H1 (cell line): ENCODE data around the gene APBA2.

ENCODE experiments used
- GABPA ChIP-seq: IDR thresholded peaks from 2 replicates; pipeline ENCODE4 v1.6.1; 2011; ENCODE audit warnings: mild to moderate bottlenecking, low read length, moderate library complexity, borderline replicate concordance; ENCODE audit not compliant: insufficient read depth
- GTF2F1 ChIP-seq: IDR thresholded peaks from 2 replicates; pipeline ENCODE4 v1.6.1; 2012; ENCODE audit warnings: low read depth, low read length, improper control_type of control experiment, borderline replicate concordance
- ZNF274 ChIP-seq: IDR thresholded peaks from 2 replicates; pipeline ENCODE4 v1.7.0; 2012; ENCODE audit warnings: low read length, borderline replicate concordance; ENCODE audit errors: extremely low read depth

DNA sequence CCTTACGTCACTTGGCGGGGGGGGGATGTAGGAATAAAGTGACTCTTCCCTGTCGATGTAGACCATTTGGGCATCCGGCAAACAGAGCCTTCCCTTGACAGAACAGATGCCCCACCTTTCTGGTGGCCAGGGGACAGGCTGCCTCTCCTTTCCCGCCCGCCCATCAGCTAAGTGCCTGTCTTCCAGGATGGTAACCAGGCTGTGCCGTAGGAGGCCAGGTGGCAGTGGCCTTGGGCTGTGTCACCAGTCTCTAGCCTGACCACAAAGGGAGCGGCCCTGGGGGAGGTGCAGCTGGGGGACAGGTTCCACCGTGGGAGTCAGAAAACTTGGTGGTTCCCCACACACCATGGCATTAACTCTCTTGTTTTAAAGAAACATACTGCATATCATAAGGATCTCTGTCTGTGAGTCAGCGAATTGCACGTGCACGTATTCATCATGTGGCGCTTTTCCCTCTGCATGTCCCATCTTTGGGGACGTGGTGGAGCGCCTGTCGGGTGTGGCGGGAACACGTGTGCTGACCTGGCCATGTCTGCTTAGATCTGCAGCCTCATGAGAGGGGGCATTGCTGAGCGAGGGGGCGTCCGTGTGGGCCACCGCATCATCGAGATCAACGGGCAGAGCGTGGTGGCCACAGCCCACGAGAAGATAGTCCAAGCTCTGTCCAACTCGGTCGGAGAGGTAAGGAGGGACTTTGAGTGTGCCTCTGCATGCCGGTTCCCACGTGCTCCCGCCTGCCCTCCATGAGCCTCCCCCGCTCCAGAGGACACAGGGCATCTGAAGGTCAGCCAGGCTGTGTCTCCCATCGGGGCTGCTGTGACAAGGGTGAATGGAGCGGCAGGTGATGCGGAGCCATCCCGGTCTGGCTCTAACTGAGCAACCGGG lies 227.8 kb downstream of the APBA2 start:
- no peak for TF ChIP-seq GTF2F1
- no peak for TF ChIP-seq GABPA
- no peak for TF ChIP-seq ZNF274
